ENCODE results near the gene PLA2G4A. TPM values are rescaled to one million over a fixed set of nuclear protein-coding genes. Genes with fewer than 3 reads are reported as not detected.

The PLA2G4A gene
- total and polyA plus RNA-seq, 9 donors = 1.7 to 19.0 (median 9.0) TPM

DNA sequence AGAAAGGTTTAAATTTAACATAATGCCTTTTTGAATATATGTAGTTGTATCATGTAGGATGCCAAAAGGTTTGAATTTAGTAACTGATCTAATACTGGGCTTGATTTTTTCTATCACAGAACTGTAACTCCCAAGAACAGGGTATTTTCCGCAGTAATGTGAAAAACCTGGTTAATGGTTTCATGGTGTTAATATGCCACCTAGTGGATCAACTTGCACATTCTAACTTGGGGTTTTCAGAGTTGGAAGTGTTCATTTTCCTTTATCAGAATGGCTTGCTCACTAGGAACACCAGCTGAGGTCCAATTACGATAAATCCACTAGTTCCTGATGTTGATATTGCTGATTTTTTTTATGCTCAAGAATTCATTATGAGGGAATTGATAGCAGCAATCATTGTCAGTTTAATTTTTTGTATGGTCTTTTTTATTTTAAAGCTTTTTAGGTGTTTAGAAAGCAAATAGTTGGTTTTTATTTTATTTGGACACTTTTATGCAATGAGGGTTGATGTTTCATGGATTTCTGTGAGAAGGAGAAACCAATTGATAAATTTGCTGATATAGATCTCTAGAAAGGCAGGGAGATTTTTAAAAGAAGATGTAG is 157.2 kb downstream of the PLA2G4A start:
- H3K4me3 ChIP-seq = no peak overlapping the region
- no peak overlapping the region for H3K27ac ChIP-seq
- H3K4me1 ChIP-seq (ENCODE audit: insufficient read depth) = no peaks in the 10 kb centered on the region
- intact Hi-C loops (cut with DNase I) = loop anchor here in 2 of 4 donors (10.0 kb wide), 3 partner anchors 381 to 591 kb away; no protein-coding TSS in a partner anchor
- H3K9me3 ChIP-seq = no peaks in the 10 kb centered on the region
- no peaks in the 10 kb centered on the region for H3K36me3 ChIP-seq
- WGBS, 3 donors = 0 to 2% (median 1%) methylated on average over 2 of the region's 2 CpGs
- no peaks in the 10 kb centered on the region for H3K27me3 ChIP-seq
- no peak for DNase-seq
- TF ChIP-seq EP300 (IDR thresholded peaks at IDR 0.05) = no peak
- TF ChIP-seq, protein P1, sequence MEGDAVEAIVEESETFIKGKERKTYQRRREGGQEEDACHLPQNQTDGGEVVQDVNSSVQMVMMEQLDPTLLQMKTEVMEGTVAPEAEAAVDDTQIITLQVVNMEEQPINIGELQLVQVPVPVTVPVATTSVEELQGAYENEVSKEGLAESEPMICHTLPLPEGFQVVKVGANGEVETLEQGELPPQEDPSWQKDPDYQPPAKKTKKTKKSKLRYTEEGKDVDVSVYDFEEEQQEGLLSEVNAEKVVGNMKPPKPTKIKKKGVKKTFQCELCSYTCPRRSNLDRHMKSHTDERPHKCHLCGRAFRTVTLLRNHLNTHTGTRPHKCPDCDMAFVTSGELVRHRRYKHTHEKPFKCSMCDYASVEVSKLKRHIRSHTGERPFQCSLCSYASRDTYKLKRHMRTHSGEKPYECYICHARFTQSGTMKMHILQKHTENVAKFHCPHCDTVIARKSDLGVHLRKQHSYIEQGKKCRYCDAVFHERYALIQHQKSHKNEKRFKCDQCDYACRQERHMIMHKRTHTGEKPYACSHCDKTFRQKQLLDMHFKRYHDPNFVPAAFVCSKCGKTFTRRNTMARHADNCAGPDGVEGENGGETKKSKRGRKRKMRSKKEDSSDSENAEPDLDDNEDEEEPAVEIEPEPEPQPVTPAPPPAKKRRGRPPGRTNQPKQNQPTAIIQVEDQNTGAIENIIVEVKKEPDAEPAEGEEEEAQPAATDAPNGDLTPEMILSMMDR (IDR thresholded peaks at IDR 0.05) = peak; percentile 18 to 70 (median 57)
- no peak for TF ChIP-seq POLR2A (IDR thresholded peaks at IDR 0.05)

DNA sequence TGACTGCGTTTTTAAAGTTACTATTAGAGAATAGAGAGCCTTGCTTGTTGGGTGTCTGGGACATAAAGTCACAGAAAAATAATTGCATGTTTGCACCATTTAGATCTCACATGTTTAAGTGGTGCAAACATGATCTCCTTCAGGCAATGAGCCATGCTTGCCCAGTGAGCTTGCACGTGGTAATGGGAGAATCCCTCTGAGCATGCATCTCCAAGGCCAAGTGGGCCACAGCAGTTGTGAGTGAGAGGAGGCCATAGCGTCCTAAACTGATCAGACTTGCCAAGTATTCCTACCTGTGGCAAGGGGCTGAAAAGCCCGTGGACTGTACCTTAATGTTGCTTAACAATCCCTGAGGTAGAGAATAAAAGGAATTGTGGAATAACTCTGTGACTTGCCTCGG is 158.3 kb downstream of the PLA2G4A start:
- no peak for DNase-seq
- H3K9me3 ChIP-seq = no peaks in the 10 kb centered on the region
- H3K4me1 ChIP-seq (ENCODE audit: insufficient read depth) = no peaks in the 10 kb centered on the region
- TF ChIP-seq POLR2A (IDR thresholded peaks at IDR 0.05) = no peak
- TF ChIP-seq, protein P1 (IDR thresholded peaks at IDR 0.05) = no peak
- no peak for TF ChIP-seq EP300 (IDR thresholded peaks at IDR 0.05)
- intact Hi-C loops (cut with DNase I) = loop anchor here in 2 of 4 donors (10.0 kb wide), 3 partner anchors 382 to 592 kb away; no protein-coding TSS in a partner anchor
- H3K27ac ChIP-seq = no peak overlapping the region
- WGBS, 3 donors = 70 to 74% (median 71%) methylated on average over 5 of the region's 5 CpGs
- H3K27me3 ChIP-seq = no peaks in the 10 kb centered on the region
- H3K4me3 ChIP-seq = no peak overlapping the region
- no peaks in the 10 kb centered on the region for H3K36me3 ChIP-seq

DNA sequence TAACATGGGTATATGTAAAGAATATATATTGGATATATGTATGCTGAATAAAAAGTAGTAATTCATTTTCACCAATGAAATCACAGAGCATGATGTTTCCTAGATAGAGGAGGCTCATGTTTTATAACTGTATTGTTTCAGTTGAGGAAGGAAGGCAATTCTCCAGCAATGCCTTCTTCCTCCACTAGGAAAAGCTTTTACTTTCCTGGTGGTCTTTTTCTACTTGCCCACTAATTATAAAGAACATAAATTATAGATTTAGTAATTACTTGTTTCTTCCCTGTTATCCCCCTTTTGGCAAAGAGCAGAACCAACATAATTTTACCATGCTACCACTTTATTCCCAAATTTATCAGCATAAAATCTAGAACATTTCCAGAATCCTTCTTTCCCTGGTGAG is 159.0 kb downstream of the PLA2G4A start:
- H3K27me3 ChIP-seq = no peaks in the 10 kb centered on the region
- intact Hi-C loops (cut with DNase I) = loop anchor here in 2 of 4 donors (10.0 kb wide), 3 partner anchors 383 to 593 kb away; no protein-coding TSS in a partner anchor
- H3K4me3 ChIP-seq = no peak overlapping the region
- no peaks in the 10 kb centered on the region for H3K9me3 ChIP-seq
- H3K36me3 ChIP-seq = no peaks in the 10 kb centered on the region
- DNase-seq = no peak
- H3K27ac ChIP-seq = no peak overlapping the region
- H3K4me1 ChIP-seq (ENCODE audit: insufficient read depth) = no peaks in the 10 kb centered on the region
- TF ChIP-seq, protein P1 (IDR thresholded peaks at IDR 0.05) = no peak
- no peak for TF ChIP-seq EP300 (IDR thresholded peaks at IDR 0.05)
- TF ChIP-seq POLR2A (IDR thresholded peaks at IDR 0.05) = no peak

GRCh38 chr1:186993996-186994395 is 165.2 kb downstream of the PLA2G4A start:
- Histone ChIP-seq H3K9me3 (no peaks in the 10 kb centered on the region), H3K4me1 (ENCODE audit: insufficient read depth) (no peaks in the 10 kb centered on the region), H3K27ac (no peak overlapping the region), H3K4me3 (no peak overlapping the region), H3K27me3 (no peaks in the 10 kb centered on the region), H3K36me3 (no peaks in the 10 kb centered on the region)
- intact Hi-C loops (cut with DNase I) = no loop called here
- no peak for TF ChIP-seq EP300 (IDR thresholded peaks at IDR 0.05)
- TF ChIP-seq POLR2A (IDR thresholded peaks at IDR 0.05) = no peak
- TF ChIP-seq, protein P1 (IDR thresholded peaks at IDR 0.05) = no peak
- 69 to 87% (median 77%) methylated on average over 3 of the region's 3 CpGs for WGBS, 3 donors
- DNase-seq = no peak
